Stimulated activated CD8-positive, alpha-beta memory T cell treated with anti-CD3 and anti-CD28 coated beads, Interleukin-4, amount 100 ng/mL, for 4 hours (primary cell): ENCODE data around the gene POMP.
"Not testable (repeated sequence)": the region's sequence is repeated elsewhere in the genome, so short reads cannot be mapped to it uniquely, and the experiment has no call there.

ENCODE experiments used
- DNase-seq, 2 donors: peaks; one replicate each; pipeline ENCODE4 v3.0.0-alpha.2; 2020; ENCODE audit warnings: low read depth in 2 of 2, low spot score in 1 of 2

The POMP gene

DNA sequence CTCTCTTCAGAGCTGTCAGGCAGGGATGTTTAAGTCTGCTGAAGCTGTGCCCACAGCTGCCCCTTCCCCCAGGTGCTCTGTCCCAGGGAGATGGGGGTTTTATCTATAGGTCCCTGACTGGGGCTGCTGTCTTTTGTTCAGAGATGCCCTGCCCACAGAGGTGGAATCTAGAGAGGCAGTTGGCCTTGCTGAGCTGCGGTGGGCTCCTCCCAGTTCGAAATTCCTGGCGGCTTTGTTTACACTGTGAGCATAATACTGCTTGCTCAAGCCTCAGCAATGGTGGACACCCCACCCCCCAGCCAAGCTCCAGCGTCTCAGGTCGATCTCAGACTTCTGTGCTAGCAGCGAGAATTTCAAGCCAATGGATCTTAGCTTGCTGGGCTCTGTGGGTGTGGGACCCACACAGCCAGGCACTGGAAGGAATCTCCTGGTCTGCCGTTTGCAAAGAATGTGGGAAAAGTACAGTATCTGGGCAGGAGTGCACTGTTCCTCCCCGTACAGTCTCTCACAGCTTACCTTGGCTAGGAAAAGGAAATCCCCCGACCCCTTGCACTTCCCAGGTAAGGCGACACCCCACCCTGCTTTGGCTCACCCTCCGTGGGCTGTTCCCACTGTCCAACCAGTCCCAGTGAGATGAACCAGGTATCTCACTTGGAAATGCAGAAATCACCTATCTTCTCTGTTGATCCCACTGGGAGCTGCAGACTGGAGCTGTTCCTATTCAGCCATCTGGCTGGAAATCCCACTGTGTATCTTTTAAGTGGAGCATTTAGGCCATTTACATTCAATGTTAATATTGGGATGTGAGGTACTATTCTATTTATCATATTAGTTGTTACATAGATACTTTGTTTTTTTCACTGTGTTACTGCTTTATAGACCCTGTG is 34.9 kb downstream of the POMP start:
- DNase-seq, result not testable (repeated sequence)

DNA sequence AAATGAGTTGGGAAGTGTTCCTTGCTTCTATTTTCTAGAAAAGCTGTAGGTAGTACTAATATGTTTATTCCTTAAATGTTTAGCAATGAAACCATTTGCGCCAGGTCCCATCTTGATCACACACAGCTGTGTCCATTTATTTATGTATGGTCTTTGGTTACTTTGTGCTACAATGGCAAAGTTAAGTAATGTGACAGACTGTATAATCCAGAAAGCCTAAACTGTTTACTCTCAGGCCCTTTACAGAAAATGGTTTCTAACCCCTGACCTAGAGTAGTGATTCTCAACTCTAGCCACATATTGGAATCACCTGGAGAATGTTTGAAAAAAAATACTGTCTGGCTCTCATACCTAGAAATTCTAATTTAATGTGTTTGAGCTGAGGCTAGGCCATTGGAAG is 38.5 kb downstream of the POMP start:
- DNase-seq, result no peak

DNA sequence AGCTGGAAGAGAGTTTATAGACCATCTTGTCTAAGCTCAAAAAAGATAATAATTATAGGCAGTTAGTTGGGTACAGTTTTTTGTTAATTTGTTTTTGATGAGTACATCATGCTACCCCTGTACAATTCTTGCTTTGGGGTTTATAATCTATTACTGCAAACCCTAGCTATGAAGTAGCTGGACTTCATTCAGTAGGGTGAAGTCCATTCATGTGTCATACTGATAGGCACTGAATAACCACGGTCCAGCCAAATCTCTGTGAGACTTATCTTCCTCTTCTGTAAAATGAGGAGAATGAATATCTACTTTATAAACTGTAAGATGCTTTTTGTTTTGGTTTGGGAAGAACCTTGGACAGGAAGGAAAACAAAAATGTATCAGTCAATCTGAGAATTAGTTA is 40.3 kb downstream of the POMP start:
- DNase-seq, result no peak

DNA sequence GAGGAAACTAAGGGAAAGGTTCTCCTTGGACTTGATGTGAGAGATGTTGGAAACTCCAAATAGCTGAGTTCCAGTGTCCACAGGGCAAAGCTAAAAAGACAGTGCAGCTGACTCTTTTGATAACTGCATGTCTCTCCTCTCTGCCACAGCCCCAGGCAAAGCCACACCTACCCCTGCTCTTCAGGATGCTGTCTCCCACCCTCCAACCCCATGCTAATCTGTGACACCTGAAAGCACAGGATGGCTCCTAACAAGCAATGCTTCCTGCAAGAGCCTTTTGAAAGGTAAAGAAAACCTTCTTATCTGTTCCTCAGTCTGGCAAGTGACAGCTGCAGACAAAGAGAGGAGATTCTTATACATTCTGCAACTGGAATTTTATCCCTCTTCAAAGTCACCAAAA is 45.4 kb downstream of the POMP start:
- DNase-seq, result no peak

DNA sequence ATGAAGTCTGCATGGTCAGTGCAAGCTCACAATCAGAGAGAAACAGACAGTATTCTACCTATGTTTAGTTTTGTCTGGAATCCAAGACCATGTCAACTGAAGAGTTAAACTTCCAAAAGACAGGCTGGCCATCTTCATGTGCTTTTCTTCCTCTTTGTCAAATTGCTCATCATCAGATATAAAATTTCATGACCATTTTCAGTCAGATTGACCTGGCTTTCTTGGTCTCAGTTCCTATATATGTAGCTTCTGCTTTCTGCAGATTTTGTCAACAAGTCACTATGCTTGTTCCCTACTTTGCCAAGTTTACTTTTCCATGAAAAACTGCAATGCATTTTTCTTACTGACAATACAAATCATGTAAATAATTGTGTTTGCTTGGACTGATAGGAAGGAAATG is 46.0 kb downstream of the POMP start:
- DNase-seq, result no peak

DNA sequence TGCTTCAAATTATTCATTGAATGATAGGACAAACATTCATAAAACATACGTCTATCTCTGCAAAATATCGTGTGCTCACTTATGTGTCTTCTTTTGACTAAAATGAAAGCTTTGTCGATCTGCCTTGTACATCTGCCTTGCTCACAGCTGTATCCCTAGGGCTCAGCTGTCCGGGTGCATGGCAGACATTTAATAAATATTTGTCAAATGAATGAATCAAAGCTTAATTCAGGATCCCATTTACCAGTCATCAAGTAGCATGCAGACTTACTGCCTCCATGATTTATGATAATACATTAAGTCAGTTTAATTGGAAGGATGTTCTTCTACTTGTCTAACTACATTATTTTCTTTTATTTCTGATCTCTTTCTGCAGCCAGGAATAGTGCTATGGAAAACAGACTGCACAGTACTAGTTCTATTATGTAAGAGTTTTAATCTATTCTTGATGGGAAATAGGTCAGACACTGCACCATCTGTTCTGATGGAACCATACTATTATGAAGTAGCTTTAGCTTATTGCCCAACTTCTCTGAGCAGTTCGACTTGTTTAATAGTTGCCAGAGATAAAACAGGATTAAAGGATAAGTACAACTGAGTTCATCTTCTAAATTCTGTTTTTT is 46.6 kb downstream of the POMP start:
- no peak for DNase-seq

DNA sequence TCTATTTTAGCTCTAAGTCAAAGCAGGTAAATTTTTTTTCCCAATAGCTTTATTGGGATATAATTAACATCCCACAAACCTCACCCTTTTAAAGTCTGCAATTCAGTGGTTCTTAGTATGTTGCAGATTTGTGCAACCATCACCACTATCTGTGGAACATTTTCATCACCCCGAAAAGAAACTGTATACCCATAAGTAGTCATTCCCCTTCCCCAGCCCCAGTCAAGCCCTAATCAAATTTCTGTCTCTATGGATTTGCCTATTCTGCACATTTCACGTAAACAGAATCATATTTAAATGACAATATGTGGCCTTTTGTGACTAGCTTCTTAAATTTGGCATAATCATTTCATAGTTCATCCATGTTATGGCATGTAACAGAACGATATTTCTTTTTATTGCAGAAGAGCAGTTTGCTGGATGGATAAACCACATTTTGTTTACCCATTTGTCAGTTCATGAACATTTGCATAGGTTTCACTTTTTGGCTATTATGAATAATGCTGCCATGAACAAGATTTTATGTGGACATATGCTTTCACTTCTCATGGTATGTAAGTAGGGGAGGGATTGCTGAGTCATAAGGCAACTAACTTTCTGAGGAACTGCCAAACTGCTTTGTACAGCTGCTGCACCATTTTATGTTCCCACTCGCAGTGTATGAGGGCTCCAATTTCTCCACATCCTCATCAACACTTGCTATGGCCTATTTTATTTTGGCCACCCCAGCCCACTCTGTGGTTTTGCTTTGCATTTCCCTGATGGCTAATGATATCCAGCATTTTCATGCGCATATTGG is 48.9 kb downstream of the POMP start:
- no peak for DNase-seq

DNA sequence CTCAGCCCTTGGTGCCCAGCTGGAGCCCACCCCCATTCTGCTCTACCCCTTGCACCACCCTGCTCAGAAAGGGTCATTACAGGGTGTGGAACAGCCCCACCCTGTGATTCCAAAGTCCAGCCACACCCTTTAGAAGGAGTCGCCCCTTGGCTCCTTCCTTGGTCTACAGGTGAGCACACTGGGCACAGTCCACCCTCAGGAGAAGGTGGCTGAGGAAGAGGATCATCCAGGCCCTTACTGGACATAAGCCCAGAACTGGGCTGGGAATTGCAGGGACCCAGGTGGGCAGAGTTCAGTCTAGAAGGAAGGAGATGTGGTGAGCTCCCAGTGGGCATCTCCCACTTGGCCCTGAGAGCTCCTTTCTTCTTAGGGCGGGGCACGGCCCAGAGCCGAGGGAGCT is 51.2 kb downstream of the POMP start:
- no peak for DNase-seq

DNA sequence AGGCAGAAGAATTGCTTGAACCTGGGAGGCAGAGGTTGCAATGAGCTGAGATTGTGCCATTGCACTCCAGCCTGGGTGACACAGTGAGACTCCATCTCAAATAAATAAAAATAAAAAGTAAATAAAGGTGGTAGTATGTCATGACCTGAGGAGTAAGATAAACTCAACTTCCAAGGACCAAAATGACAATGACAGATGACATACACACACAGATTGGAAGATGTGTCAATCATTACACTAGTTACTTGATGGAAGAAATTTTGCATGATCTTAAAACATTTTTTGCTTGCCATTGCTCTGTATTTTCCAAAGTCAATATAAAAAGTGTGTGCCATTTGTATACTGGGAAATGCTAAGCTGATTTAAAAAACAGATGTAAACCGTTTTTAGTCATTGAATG is 55.7 kb downstream of the POMP start:
- DNase-seq, result no peak

DNA sequence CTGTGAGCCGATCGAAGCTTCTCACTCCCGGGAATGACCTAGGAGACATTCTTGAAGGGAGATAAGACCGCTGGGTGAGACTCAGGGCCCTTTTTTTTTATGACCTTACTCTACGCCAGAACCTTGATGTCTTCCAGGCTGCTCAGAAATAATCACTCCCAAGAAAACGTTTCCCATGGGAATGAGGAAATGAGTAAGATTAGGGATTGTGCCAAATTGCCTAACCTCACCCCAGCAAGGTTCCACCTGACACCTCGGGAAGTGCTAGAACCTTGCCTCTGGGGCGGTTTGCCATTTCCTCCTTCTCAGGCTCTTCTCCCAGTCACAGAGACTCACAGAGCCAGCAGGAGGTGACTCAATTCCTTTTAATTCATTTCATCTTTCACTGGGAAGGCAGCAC is 57.6 kb downstream of the POMP start:
- no peak for DNase-seq

DNA sequence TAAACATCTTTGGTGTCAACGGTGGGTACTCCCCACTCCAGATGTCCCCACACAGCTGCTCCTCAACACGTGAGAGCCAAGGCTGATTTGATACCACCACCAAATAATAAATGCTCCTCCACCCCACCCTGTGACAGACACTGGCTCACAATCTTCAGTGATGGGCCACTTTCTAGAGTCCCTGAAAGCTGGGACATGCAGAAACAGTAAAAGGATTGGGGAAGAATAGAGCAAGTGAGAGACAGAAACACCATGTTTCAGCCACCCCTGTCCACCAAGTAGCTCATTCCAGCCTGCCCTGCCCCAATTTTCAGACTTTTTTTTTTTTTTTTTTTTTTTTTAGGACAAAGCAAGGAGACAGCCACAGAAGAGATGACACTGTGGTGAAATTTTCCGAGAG is 58.2 kb downstream of the POMP start:
- DNase-seq, result no peak

DNA sequence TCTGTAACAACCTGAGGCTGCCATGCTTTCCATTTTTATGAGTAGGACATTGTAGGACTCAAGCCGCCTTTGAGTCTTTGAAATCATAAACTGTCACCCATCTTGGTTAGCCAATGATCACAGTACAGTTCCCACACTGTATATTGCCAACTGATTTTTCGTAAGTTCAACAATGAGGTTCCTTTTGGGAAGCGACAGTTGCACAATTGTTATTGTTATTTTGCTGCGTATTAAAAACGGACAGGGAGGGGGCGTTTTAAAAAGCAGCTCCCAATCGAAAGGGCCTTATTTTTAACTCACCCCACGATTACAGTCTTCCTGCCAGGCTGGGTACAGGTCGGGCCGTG is 59.2 kb downstream of the POMP start:
- DNase-seq, result no peak

DNA sequence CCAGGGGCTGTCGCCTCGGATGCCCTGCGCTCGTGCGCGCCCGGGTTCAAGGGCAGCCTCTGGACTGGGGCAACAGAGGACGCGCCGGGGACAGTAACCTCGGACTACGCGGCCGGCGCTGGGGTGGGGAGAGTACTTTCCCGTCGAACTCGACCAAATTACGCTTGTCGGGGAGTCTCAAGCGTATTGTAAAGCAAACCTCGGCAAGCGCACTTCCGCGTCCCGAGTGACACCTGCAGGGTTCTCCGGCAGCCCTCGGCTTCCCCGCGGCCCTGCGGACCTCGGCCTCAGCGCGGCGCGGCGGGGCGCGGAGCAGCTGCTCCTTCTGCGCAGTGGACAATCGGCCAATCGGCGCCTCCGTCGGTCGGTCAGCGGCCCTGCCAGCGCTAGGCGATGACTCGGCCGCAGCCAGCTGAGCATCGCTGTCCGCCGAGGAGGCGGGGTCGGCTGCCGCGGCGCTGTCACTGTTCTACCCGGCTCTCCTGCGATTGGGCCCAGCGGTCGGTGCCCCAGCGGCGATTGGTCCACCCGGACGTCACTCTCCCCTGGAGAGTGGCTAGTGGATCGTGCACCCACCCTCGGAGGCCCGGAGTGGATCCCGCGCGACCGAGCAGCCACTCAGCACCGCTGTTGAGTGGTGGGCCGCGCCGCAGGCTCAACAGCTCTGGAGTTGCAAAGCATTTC is 59.8 kb downstream of the POMP start, which contains the start of gene SLC46A3:
SLC46A3 (minus strand) TSS at position 428 of the 684 bp plus-strand sequence. CDS start 972 bp downstream, outside the sequence.
- DNase-seq, result peak; percentile 90 to 97

DNA sequence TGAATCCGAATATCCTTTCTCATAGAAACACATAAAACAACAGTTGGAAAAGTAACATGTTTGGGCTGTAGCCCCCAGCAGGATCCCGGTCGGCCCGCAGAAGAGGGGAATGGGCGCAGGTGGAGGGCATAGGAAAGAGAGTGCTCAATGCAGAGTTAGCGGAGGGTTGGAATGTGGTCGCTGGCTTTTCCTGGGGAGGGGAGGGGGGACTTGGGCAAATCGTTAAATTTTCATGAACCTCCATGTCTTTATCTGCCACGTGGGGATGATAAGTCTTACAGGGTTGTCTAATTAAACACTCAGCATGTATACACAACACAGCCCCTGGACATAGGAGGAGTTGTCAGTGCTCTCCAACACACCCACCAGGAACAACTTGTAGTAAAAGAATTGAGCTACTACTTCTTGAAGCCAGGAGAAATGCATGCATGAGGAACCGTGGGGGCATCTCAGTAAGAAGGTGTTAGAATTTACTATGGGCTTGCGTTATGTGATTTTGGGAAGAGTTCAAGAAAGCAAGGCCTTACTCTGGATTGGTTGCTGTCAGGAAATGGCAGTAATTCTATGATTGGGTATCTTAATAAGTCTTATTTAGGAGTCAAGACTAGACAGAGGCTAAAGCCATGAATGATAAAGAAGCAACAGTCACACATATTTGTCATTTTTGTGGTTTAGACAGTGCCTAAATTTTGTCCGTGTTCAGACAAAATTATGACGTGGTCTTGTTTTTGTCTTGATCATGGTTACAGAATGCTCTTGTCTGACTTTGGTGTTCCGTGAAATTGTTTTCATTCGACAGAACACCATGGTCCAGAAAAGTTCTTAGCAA is 60.5 kb downstream of the POMP start:
- no peak for DNase-seq

DNA sequence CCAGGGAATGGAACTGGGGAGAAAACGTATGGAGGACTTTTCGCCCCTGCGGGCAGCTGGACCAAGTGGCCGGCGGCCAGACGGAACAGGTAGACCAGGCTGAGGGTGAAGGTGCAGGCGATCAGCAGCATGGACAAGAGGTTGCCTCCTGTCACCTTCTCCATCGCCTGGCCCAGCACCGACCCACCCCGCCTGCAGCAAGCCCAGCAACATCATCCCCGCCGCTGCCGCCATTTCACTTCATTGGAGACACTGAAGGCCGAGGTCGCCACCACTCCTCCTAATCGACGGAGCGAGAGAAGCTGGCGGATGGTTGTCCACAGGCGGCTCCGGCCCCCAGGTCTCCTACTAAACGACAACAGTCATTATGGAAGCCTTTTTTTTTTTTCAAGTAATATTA is 64.9 kb downstream of the POMP start:
- DNase-seq, result no peak

DNA sequence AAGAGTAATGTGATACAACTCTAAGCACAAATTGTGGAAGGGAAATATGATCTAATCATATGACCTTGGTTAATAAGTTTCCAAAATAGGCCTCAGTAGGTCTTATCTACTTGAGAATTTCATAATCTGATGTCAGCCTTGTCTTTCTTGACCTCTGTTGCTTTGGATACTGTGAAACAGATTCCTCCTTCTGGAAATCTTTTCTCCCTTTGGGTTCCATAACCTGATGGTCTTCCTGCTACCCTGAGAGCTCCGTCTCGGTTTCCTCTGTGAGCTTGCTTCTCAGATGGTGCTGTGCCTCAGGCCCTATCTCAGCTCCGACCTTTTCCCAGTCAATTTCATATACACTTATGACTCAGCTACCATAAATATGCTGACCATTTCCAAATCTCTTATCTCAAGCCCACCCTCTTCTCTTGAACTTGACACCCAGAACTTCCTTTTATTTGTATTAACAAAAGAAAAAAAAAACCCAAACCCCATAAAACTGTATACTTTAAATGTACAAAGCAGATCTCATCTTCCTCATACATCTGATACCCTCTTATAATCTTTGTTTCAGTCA is 66.2 kb downstream of the POMP start:
- DNase-seq, result no peak
